K562 (cell line): Measurements from ENCODE around the gene GALT. TPM values are rescaled to one million over a fixed set of nuclear protein-coding genes. Genes with fewer than 3 reads are reported as not detected.
A peak's percentile ranks its signal among the peaks of the same experiment; 100 is the strongest.

Experiments used
- ATAC-seq: fragments of 200-7000 bp; cut with Tn5 transposase; 3 replicates; pipeline ENCODE4 v1.9.1; 2020; ENCODE audit warnings: moderate library complexity
- BruUV-seq: library from RNA; stranded (reverse); fragments of 400-500 nt; replicated peaks from 2 replicates; lab custom pipeline; 2021; lab: Mats Ljungman, UMichigan
- CTCF ChIA-PET: fragments of 300-600 bp; formaldehyde crosslinking; extraction: SDS; loops from one replicate; lab custom pipeline; 2021; ENCODE audit warnings: low intra/inter-chr PET ratio; lab: Yijun Ruan, JAX
- POLR2A ChIA-PET: fragments of 300-600, 350-650 bp; sonication (Branson Sonifier 250); formaldehyde crosslinking; extraction: SDS; loops from one replicate; lab custom pipeline; 2021; ENCODE audit warnings: antibody characterized with exemption, inconsistent platforms; lab: Yijun Ruan, JAX
- DNase-seq, 4 experiments: peaks; one replicate each; pipeline versions ENCODE4 v3.0.0 to v3.0.0-alpha.2; 2011 to 2018; ENCODE audit warnings: low spot score in 3 of 4, mixed read lengths in 3 of 4; ENCODE audit errors: extremely low read depth in 1 of 4
- FAIRE-seq: peaks from 2 replicates; lab custom pipeline; 2011; peaks lifted over from hg19 to GRCh38; lab: Jason Lieb, UNC
- H2AFZ ChIP-seq: 2 replicates; pipeline ENCODE4 v1.6.0; 2011; ENCODE audit warnings: low read depth, low read length, control low read depth, inconsistent platforms
- H3K27ac ChIP-seq: fragments of 200-600 bp; 3 replicates; pipeline ENCODE4 v1.8.0; 2011; ENCODE audit warnings: low read depth, mild to moderate bottlenecking, control low read depth, inconsistent platforms, low read length, moderate library complexity, mixed read lengths; ENCODE audit errors: extremely low read depth
- H3K27me3 ChIP-seq, 2 experiments: fragments of 300-600 bp in 1 of 2; 2 replicates in 1 of 2; 3 replicates in 1 of 2; pipeline versions ENCODE4 v1.6.0 to v1.8.0; 2011; ENCODE audit warnings: inconsistent platforms in 2 of 2, low read length in 2 of 2, mild to moderate bottlenecking in 1 of 2, mixed read lengths in 1 of 2, moderate library complexity in 1 of 2; ENCODE audit not compliant: control insufficient read depth in 2 of 2, insufficient read depth in 2 of 2
- H3K36me3 ChIP-seq: fragments of 300-600 bp; 3 replicates; pipeline ENCODE4 v1.8.0; 2011; ENCODE audit warnings: mild to moderate bottlenecking, low read length, inconsistent platforms; ENCODE audit not compliant: control insufficient read depth, insufficient read depth
- H3K4me1 ChIP-seq, 2 experiments: fragments of 200-600 bp in 1 of 2; replicated peaks in 1 of 2; 2 replicates in 1 of 2; 3 replicates in 1 of 2; pipeline versions ENCODE4 v1.5.1 to v1.8.0; 2011; ENCODE audit warnings: inconsistent platforms in 2 of 2, low read length in 2 of 2, mild to moderate bottlenecking in 1 of 2, mixed read lengths in 1 of 2, moderate library complexity in 1 of 2; ENCODE audit not compliant: control insufficient read depth in 2 of 2, insufficient read depth in 2 of 2
- H3K4me2 ChIP-seq: 2 replicates; pipeline ENCODE4 v1.6.1; 2011; ENCODE audit warnings: low read length, control low read depth, inconsistent platforms, mixed read lengths; ENCODE audit not compliant: insufficient read depth
- H3K4me3 ChIP-seq: fragments of 200-600 bp; sonication (generic), shearing (Covaris generic); 2 replicates; pipeline ENCODE4 v1.5.1; 2016; ENCODE audit warnings: control low read depth, inconsistent platforms
- H3K79me2 ChIP-seq: fragments of 200-600 bp; 3 replicates; pipeline ENCODE4 v1.8.0; 2011; ENCODE audit warnings: low read length, inconsistent platforms; ENCODE audit not compliant: control insufficient read depth, insufficient read depth
- H3K9ac ChIP-seq, 2 experiments: 2 replicates each; pipeline versions ENCODE4 v1.6.0 to v1.6.1; 2011; ENCODE audit warnings: low read depth in 2 of 2, low read length in 2 of 2, control low read depth in 1 of 2, inconsistent platforms in 1 of 2, mild to moderate bottlenecking in 1 of 2, mixed read lengths in 1 of 2; ENCODE audit not compliant: insufficient read depth in 1 of 2
- H3K9me1 ChIP-seq: one replicate; pipeline ENCODE4 v1.6.0; 2011; ENCODE audit warnings: inconsistent platforms, mild to moderate bottlenecking, low read length, moderate library complexity; ENCODE audit not compliant: control insufficient read depth, insufficient read depth
- H3K9me3 ChIP-seq: replicated peaks from 2 replicates; pipeline ENCODE4 v1.5.1; 2011; ENCODE audit warnings: low read depth, low read length, inconsistent platforms; ENCODE audit not compliant: control insufficient read depth, insufficient read depth
- H4K20me1 ChIP-seq: replicated peaks from 2 replicates; pipeline ENCODE4 v1.6.1; 2011; ENCODE audit warnings: low read length, inconsistent platforms, mixed read lengths; ENCODE audit not compliant: control insufficient read depth, insufficient read depth
- CBFA2T2 ChIP-seq: fragments of 450-650 bp; conservative IDR thresholded peaks from 2 replicates; pipeline ENCODE4 v1.6.1; 2017; ENCODE audit warnings: mild to moderate bottlenecking
- RFX1 ChIP-seq: fragments of 450-650 bp; IDR thresholded peaks from 2 replicates; pipeline ENCODE4 v1.6.1; 2016; ENCODE audit warnings: mild to moderate bottlenecking, moderate library complexity
- ZNF121 ChIP-seq: sonication (generic); formaldehyde crosslinking; conservative IDR thresholded peaks from 2 replicates; pipeline ENCODE4 v1.8.0; 2022; ENCODE audit warnings: missing genetic modification reagents
- ZNF507 ChIP-seq: conservative IDR thresholded peaks from 2 replicates; pipeline ENCODE4 v1.6.1; 2017; ENCODE audit warnings: missing genetic modification characterization, missing compliant biosample characterization
- ZNF699 ChIP-seq: fragments of 250-450 bp; sonication (Bioruptor Pico); IDR thresholded peaks from 2 replicates; pipeline ENCODE4 v1.8.0; 2021; ENCODE audit warnings: mild to moderate bottlenecking, moderate library complexity; ENCODE audit not compliant: insufficient replicate concordance
- WGBS: fragments of 100-300 bp; shearing (Covaris generic); methylation state at CpG from one replicate; pipeline ENCODE4 v1.1.6; 2016; ENCODE audit warnings: low coverage, mixed read lengths; ENCODE audit not compliant: insufficient coverage; ENCODE audit errors: missing lambda C conversion rate; 5-methylcytosine and 5-hydroxymethylcytosine counted together
- in situ Hi-C: fragments of 300-500 bp; cut with MboI; formaldehyde crosslinking; loops from 4 replicates; pipeline ENCODE4 v1.15.0; 2018; ENCODE audit warnings: inconsistent platforms, mixed read lengths
- intact Hi-C: fragments of 100-400 bp; cut with micrococcal nuclease; formaldehyde crosslinking; loops from 2 replicates; pipeline ENCODE4 v1.14.2; 2022
- polyA plus RNA-seq, 8 experiments: library from polyadenylated mRNA; depleted of rRNA in 4 of 8; stranded (reverse) in 5 of 8; unstranded in 3 of 8; fragments of >200 nt; fragmentation: Nextera tagmentation in 2 of 8; fragmentation: Illumina TruSeq in 1 of 8; extraction: Ambion mirVana in 2 of 8; extraction: Trizol in 1 of 8; gene quantifications; 2 replicates each; pipeline versions ENCODE4 v1.2.1 to v1.2.3, GENCODE V29; 2011 to 2014; ENCODE audit warnings: inconsistent platforms in 1 of 8, missing spikeins in 1 of 8
- total RNA-seq, 7 experiments: library from RNA; depleted of rRNA in 6 of 7; stranded (reverse); fragments of >200 nt in 6 of 7; fragmentation: Illumina TruSeq in 2 of 7; extraction: Trizol in 2 of 7; gene quantifications; 2 replicates each; pipeline versions ENCODE4 v1.2.1 to v1.2.3, GENCODE V29; 2011 to 2021; ENCODE audit warnings: low replicate concordance in 1 of 7

Gene GALT
- total and polyA plus RNA-seq, 9 of the 15 experiments (the other 6 are each of a cell fraction or from before 2014, with no cell fraction given), result 7.3 to 29.2 (median 15.6) TPM

GRCh38 chr9:34600908-34601307 lies 45.6 kb upstream of the GALT start:
- no peak for ATAC-seq
- no peak overlapping the region for H3K4me2 ChIP-seq
- no peak for FAIRE-seq
- no peaks in the 10 kb centered on the region for H3K79me2 ChIP-seq
- no peak overlapping the region for H2AFZ ChIP-seq
- no peak overlapping the region for H3K27ac ChIP-seq
- no peaks in the 10 kb centered on the region for H3K27me3 ChIP-seq
- peaks cover 0 to 6% of the 10 kb centered on the region in 2 experiments; a peak in 2 of 5 replicates for H3K4me1 ChIP-seq
- TF ChIP-seq ZNF507 (tag) (no peak), ZNF121 (CRISPR knock-in tag) (no peak)
- H3K9me3 ChIP-seq, result no peaks in the 10 kb centered on the region
- intact Hi-C loops (no loop called here), in situ Hi-C loops (loop anchor here (10.0 kb wide), 1 partner anchor 196 kb away; no protein-coding TSS in a partner anchor)
- no peaks in the 10 kb centered on the region for H3K9me1 ChIP-seq
- no peak overlapping the region for H3K9ac ChIP-seq
- ChIA-PET POLR2A (no interaction called here), CTCF (no interaction called here)
- no TSS peak for BruUV-seq
- no peak for DNase-seq
- no peaks in the 10 kb centered on the region for H3K36me3 ChIP-seq
- H4K20me1 ChIP-seq, result peaks cover 10% of the 10 kb centered on the region; the same call in 1 of the 2 replicates
- H3K4me3 ChIP-seq, result no peak overlapping the region
- whole genome bisulfite sequencing, result 0% methylated on average over 1 of the region's 1 CpG

GRCh38 chr9:34601937-34602573 lies 44.4 kb upstream of the GALT start:
- FAIRE-seq (no peak), ATAC-seq (no peak), DNase-seq (no peak)
- ChIA-PET POLR2A (interaction anchor here (0.8 kb wide), 1 partner anchor 10 kb away, joined by 4 read pairs; the partner anchor contains the start of gene RPP25L), CTCF (interaction anchor here (1.0 kb wide), 1 partner anchor 53 kb away, joined by 3 read pairs; no protein-coding TSS in a partner anchor)
- Histone ChIP-seq H3K4me3 (no peak overlapping the region), H3K79me2 (no peaks in the 10 kb centered on the region), H4K20me1 (peaks cover 10% of the 10 kb centered on the region; the same call in 1 of the 2 replicates), H3K9me1 (no peaks in the 10 kb centered on the region), H2AFZ (no peak overlapping the region), H3K27me3 (no peaks in the 10 kb centered on the region), H3K4me2 (no peak overlapping the region), H3K36me3 (no peaks in the 10 kb centered on the region), H3K27ac (no peak overlapping the region), H3K9me3 (no peaks in the 10 kb centered on the region), H3K9ac (no peak overlapping the region), H3K4me1 (peaks cover 0 to 7% of the 10 kb centered on the region in 2 experiments; a peak in 2 of 5 replicates)
- 0% methylated on average over 5 of the region's 6 CpGs for WGBS
- intact Hi-C loops, result no loop called here
- in situ Hi-C loops, result loop anchor here (10.0 kb wide), 1 partner anchor 197 kb away; no protein-coding TSS in a partner anchor
- TF ChIP-seq CBFA2T2 (no peak), RFX1 (peak; percentile 85), ZNF699 (no peak)
- no TSS peak for BruUV-seq
